Dedifferentiated amniotic fluid mesenchymal stem cell (primary cell): ENCODE data around the gene DDX17.
A peak's percentile ranks its signal among the peaks of the same experiment; 100 is the strongest.
"Not testable (repeated sequence)": the region's sequence is repeated elsewhere in the genome, so short reads cannot be mapped to it uniquely, and the experiment has no call there.

Source experiments
- DNase-seq: peaks from one replicate; pipeline ENCODE4 v3.0.0-alpha.2; 2016; ENCODE audit errors: extremely low spot score

The DDX17 gene

GRCh38 chr22:38491707-38492348 is 14.3 kb downstream of the DDX17 start:
- DNase-seq: no peak

GRCh38 chr22:38490915-38491314 is 15.2 kb downstream of the DDX17 start:
- no peak for DNase-seq

GRCh38 chr22:38490475-38490874 is 15.6 kb downstream of the DDX17 start:
- no peak for DNase-seq

DNA sequence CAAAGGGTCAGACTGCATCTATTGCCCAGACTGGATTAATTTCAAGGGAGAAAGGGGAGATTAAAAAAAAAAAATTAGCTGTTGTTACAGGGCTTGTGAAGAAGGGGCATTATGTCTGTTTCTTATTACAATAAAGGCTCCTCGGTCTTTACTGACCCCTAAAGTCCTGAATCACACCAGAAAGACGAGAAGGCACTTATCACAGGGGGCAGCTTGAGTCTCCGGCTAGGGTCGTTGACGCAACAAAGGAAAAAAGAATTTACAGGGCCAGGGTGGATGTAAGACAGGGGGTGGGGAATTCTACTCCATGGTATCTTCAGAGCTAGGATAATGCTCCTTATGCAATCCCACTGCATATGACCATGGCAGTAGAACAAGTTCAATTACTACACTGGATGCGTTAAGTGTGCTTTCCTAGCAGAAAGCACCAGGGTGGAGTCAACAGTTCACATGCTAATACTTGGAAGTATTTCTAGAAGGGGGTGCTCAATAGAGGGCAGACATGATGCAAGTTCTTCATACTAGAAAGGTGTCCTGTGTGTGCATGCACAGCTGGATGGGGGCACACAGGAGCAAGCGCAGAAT is 16.5 kb downstream of the DDX17 start:
- no peak for DNase-seq

DNA sequence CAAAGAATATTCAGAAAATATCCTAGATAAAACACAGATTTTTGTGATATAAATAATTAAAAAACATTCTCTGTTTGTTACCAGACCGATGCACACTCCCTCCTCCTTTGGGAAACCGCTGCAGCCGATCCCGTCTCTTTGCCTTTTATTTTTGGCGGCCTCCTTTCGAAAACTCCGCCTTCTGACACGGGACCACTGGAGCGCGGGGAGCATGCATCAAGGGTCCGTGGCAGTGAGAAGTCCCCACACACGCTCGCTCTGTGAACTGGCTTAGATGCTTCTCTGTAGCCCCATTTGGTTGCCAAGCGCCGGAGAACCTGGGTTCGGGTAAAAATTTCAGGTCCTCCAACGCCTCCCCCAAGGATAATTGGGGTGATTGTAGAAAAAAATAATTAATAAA is 17.0 kb downstream of the DDX17 start:
- DNase-seq: no peak

DNA sequence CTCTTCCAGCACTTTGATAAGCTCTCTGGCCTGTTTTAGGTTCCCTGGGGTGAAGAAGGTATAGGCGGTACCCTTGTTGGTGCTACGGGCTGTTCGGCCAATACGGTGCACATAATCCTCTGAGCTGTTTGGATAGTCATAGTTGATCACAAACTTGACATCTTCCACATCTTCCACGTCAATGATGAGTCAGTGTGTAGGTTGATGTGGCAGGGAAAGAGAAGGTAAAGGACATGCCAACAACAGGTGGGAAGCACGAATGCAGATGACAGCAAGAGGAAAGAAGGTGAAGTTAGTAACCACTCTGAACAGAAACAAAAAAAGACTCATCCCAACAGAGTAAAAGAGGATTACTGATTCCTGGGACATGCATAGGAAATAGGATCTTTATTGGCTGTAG is 18.2 kb downstream of the DDX17 start:
- DNase-seq: no peak

GRCh38 chr22:38485783-38486182 is 20.3 kb downstream of the DDX17 start:
- no peak for DNase-seq

DNA sequence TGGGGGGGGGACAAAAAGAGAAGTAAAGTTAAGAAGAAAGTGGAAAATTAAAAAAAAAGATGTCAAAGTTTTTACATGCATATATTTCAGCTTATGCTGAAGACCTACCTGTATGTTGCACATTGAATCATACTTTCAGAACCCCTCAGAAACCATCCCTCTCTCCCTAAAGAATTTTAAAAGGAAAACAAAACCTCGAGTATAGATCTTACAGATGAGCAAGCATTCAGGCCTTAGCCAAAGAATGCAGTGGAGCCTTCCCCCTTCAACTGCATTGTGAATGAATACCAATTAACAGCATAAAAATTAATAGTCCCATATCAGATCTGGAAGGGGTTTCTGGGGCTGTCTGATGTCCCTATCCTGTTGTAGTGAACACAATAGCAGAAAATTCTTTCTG is 21.9 kb downstream of the DDX17 start:
- no peak for DNase-seq

DNA sequence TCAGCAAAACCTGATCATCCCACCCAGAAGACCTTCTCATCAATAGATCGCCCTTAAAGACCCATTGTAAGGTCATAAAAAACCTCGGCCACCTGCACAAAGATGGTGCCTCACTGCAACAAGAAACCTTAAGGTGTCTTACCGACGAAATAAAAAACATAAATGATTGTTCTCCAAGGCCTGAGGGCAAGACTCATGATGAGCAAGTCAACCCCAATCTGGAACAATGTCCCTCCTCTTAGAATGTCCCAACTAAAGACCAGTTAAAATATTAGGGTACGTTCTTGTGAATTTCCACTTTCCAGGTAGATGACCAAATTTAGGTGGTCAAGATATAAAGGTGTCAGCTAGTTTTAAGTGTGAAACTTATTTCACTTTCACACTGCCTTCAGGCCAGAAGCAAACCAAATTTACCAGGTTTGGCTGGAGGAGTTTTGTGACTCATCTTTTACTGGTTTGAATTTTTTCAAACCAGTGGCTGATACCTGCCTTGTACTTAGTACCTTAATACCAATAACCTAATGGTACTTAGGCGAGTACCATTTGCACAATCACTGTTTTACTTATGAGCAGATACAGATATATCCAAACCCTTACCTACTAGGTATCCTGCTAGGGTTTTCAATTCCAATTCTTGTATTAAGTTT is 23.3 kb downstream of the DDX17 start:
- no peak for DNase-seq

GRCh38 chr22:38481871-38482332 is 24.2 kb downstream of the DDX17 start:
- DNase-seq: no peak

DNA sequence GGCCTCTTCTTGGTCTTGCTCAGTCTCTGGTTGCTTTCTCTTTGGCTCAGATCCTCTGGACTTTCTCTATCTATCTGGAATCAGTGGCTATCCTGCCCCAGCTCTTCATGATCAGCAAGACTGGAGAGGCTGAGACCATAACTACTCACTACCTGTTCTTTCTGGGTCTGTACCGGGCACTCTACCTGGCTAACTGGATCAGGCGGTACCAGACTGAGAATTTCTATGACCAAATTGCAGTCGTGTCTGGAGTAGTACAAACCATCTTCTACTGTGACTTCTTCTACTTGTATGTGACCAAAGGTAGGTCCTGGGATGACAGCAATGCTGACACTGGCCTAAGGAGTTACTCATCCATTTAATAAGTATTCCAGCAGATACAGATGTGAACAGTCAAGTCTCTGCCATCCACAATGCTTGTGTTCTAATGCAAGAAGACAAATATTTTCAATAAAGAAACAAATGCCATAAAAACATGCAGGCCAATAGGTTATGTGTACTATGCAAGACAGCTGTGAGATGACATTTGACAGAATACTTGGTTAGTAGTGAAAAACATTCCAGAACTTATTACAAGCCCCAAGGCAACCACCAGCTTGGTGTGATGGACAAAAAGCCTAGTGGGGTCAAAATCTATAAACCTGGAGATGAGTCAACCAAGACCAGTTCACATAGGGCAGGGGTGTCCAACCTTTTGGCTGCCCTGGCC is 24.8 kb downstream of the DDX17 start:
- no peak for DNase-seq

GRCh38 chr22:38479096-38479837 is 26.8 kb downstream of the DDX17 start:
- peak; percentile 38 for DNase-seq

- no peak for DNase-seq
Measured at GRCh38 chr22:38477585-38477984, 28.5 kb downstream of the DDX17 start.

DNA sequence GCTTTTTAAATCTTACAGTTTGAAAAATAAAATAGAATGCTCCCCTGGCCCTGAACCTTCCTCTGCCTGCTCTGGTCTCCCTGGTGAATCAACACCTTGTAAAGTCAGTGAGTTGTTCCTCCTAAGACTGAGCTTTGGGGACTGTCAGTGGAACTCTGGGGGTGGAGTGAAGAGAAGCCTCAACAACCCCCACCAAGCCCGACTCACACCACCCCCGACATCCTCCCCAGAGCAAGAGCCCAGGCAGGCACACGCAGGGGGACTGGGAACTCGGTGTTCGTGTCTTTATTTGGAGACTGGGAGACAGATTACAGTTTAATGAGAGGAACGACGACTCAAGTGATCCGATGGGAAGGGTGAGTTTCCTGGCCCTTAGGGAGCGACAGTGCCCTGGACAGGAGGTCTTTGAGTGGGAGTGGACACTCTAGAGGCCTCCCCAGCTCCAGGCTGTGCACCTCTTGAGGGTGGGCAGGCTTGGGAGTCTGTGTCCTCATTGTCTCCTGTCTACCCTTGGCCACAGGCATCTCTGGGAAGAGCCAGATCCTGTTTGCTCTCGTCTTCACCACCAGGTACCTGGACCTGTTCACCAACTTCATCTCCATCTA is 32.0 kb downstream of the DDX17 start:
- no peak for DNase-seq

GRCh38 chr22:38471237-38471636 is 34.9 kb downstream of the DDX17 start:
- no peak for DNase-seq

- not testable (repeated sequence) for DNase-seq
Measured at GRCh38 chr22:38470179-38470578, 35.9 kb downstream of the DDX17 start.

DNA sequence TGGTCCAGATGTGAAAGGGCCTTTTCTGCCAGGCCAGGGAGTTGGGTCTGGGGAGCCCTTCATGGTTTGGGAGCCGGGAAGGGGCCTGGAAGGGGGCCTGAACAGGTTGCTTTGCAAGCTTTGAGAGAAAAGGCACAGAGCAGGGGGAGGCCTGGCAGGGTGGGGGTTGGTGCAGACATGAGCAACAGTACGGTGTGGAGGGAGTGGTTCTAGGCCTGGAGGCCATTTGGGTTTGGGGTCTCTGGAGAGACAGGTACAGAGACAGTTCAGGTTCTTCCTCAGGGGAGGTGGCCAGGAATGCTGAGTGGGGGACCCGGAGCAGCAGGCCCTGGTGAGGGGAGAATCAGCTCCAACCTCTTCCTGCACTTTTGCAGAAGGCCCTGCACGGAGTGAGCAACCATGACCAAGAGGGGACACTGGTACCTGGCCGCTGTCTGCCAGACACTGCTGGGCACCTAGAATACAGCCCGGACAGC is 36.8 kb downstream of the DDX17 start:
- no peak for DNase-seq

- no peak for DNase-seq
Measured at GRCh38 chr22:38468443-38469305, 37.4 kb downstream of the DDX17 start.

GRCh38 chr22:38467904-38468442 is 38.1 kb downstream of the DDX17 start, which contains the start of gene KDELR3:
Gene KDELR3 (plus strand): TSS chr22:38468096. CDS start chr22:38468234, 138 bp downstream.
- peak; percentile 45 for DNase-seq

GRCh38 chr22:38467438-38467903 is 38.6 kb downstream of the DDX17 start:
- DNase-seq: no peak
